ENCODE data around the gene IGFLR1.
A peak's percentile ranks its signal among the peaks of the same experiment; 100 is the strongest.

IGFLR1 gene

DNA sequence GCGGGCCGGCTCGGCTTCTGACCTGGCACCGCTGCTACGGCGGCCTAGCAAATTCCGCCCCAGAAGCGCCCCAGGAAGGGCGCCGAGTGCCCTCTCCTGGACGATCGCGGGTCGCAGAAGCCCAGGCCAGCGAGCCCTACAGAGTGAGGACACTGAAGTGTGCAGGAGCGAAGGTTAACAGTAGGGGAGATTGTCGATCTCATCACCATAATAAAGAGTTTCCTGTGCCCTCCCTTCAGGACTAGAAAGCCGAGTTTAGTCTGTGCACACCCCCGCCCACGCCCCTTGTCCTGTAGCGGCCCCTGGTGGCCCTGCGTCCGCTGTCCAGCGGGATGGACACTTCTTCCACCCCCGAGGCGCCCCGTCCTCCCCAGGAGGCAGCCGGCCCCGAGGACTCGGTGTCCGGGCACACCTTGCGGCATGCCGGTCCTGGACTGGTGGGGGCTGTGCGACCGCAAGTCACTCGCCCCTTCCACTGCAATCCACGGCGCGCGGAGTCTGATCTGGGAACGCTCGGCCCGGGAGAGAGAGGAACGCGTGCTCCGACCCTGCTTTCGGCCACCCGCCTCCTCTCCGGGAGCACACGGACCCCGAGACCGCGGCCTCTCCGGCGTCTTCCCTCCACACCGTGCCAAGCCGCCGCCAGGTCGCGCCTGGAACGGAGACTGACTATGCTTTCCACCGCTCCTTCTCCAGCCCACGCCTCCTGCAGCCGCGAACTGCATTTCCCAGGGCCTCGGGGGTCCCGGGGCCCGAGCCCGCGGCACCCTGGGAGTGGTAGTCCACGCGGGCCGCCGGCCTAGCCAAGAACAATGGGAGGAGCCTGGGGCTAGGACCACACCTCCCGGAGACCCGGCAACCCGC is 25.2 kb downstream of the IGFLR1 start:
- H3K9me3 ChIP-seq (ENCODE audit: control insufficient read depth, low read length), result no peaks in the 10 kb centered on the region
- H3K4me1 ChIP-seq (ENCODE audit: control insufficient read depth, insufficient read depth, low read length), result peaks cover 25% of the 10 kb centered on the region
- H3K9ac ChIP-seq (ENCODE audit: low read length), result peak overlapping the region; percentile 91
- peak; percentile 96 for DNase-seq (ENCODE audit: low read depth)
- H3K27me3 ChIP-seq (replicated peaks; ENCODE audit: control insufficient read depth, insufficient read depth, low read length), result no peaks in the 10 kb centered on the region
- peak overlapping the region; percentile 95 for H3K4me3 ChIP-seq (ENCODE audit: low read length)
- peaks cover 16% of the 10 kb centered on the region for H3K36me3 ChIP-seq (ENCODE audit: control insufficient read depth, insufficient read depth, low read length, severe bottlenecking)

GRCh38 chr19:35715981-35716800 is 26.1 kb downstream of the IGFLR1 start:
- Histone ChIP-seq H3K36me3 (ENCODE audit: control insufficient read depth, insufficient read depth, low read length, severe bottlenecking) (peaks cover 8% of the 10 kb centered on the region), H3K9me3 (ENCODE audit: control insufficient read depth, low read length) (no peaks in the 10 kb centered on the region), H3K9ac (ENCODE audit: low read length) (peak overlapping the region; percentile 91), H3K4me3 (ENCODE audit: low read length) (peak overlapping the region; percentile 95), H3K4me1 (ENCODE audit: control insufficient read depth, insufficient read depth, low read length) (peaks cover 25% of the 10 kb centered on the region), H3K27me3 (replicated peaks; ENCODE audit: control insufficient read depth, insufficient read depth, low read length) (no peaks in the 10 kb centered on the region)
- DNase-seq (ENCODE audit: low read depth), result peak; percentile 74

DNA sequence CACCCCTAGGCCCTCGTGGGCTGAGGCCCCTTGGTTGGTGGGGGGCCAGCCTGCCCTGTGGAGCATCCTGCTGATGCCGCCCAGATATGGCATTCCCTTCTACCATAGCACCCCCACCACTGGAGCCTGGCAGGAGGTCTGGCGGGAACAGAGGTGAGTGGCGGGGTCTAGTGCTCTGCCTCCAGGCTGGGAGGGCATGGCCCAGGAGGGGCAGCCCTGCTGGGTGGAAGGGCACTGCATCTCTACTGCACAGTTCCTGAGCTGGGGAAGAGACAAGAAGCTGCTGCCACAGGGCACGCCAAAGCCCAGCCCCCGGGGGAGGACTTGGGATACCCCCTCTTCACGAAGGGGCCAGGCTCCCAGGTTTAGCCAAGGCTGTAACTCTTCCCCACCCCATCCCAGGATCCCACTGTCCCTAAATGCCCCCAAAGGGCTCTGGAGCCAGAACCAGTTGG is 26.9 kb downstream of the IGFLR1 start:
- H3K27me3 ChIP-seq (replicated peaks; ENCODE audit: control insufficient read depth, insufficient read depth, low read length), result no peaks in the 10 kb centered on the region
- no peak for DNase-seq (ENCODE audit: low read depth)
- H3K36me3 ChIP-seq (ENCODE audit: control insufficient read depth, insufficient read depth, low read length, severe bottlenecking), result peaks cover 4% of the 10 kb centered on the region
- peaks cover 27% of the 10 kb centered on the region for H3K4me1 ChIP-seq (ENCODE audit: control insufficient read depth, insufficient read depth, low read length)
- H3K9me3 ChIP-seq (ENCODE audit: control insufficient read depth, low read length), result no peaks in the 10 kb centered on the region
- H3K4me3 ChIP-seq (ENCODE audit: low read length), result no peak overlapping the region
- no peak overlapping the region for H3K9ac ChIP-seq (ENCODE audit: low read length)

- no peak for DNase-seq (ENCODE audit: low read depth)
- Histone ChIP-seq H3K9ac (ENCODE audit: low read length) (no peak overlapping the region), H3K4me1 (ENCODE audit: control insufficient read depth, insufficient read depth, low read length) (peaks cover 25% of the 10 kb centered on the region), H3K27me3 (replicated peaks; ENCODE audit: control insufficient read depth, insufficient read depth, low read length) (no peaks in the 10 kb centered on the region), H3K4me3 (ENCODE audit: low read length) (no peak overlapping the region), H3K36me3 (ENCODE audit: control insufficient read depth, insufficient read depth, low read length, severe bottlenecking) (no peaks in the 10 kb centered on the region), H3K9me3 (ENCODE audit: control insufficient read depth, low read length) (no peaks in the 10 kb centered on the region)
These were observed 27.5 kb downstream of the IGFLR1 start for GRCh38 chr19:35714601-35715354.

GRCh38 chr19:35713904-35714495 is 28.3 kb downstream of the IGFLR1 start:
- Histone ChIP-seq H3K9me3 (ENCODE audit: control insufficient read depth, low read length) (no peaks in the 10 kb centered on the region), H3K4me3 (ENCODE audit: low read length) (no peak overlapping the region), H3K27me3 (replicated peaks; ENCODE audit: control insufficient read depth, insufficient read depth, low read length) (no peaks in the 10 kb centered on the region), H3K4me1 (ENCODE audit: control insufficient read depth, insufficient read depth, low read length) (peaks cover 17% of the 10 kb centered on the region), H3K9ac (ENCODE audit: low read length) (no peak overlapping the region), H3K36me3 (ENCODE audit: control insufficient read depth, insufficient read depth, low read length, severe bottlenecking) (no peaks in the 10 kb centered on the region)
- DNase-seq (ENCODE audit: low read depth), result no peak

DNA sequence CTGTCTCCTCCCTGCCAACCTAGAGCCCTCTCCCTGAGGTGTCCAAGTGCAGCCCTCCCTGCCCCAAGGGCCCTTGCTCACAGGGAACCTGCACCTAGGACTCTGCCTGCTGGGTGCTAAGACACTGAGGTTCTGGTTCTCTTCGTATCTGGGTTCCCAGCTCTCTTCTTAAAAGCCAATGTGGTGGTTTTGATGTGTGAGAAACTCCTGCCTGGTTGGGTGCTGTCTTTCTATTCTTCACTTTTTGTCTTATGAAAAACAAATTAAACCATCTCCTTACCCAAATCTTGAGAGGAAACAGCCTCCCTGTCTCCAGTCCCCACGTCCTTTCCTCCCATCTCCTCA is 28.8 kb downstream of the IGFLR1 start:
- DNase-seq (ENCODE audit: low read depth), result no peak
- Histone ChIP-seq H3K4me3 (ENCODE audit: low read length) (no peak overlapping the region), H3K27me3 (replicated peaks; ENCODE audit: control insufficient read depth, insufficient read depth, low read length) (no peaks in the 10 kb centered on the region), H3K9ac (ENCODE audit: low read length) (no peak overlapping the region), H3K36me3 (ENCODE audit: control insufficient read depth, insufficient read depth, low read length, severe bottlenecking) (no peaks in the 10 kb centered on the region), H3K4me1 (ENCODE audit: control insufficient read depth, insufficient read depth, low read length) (peaks cover 14% of the 10 kb centered on the region), H3K9me3 (ENCODE audit: control insufficient read depth, low read length) (no peaks in the 10 kb centered on the region)

DNA sequence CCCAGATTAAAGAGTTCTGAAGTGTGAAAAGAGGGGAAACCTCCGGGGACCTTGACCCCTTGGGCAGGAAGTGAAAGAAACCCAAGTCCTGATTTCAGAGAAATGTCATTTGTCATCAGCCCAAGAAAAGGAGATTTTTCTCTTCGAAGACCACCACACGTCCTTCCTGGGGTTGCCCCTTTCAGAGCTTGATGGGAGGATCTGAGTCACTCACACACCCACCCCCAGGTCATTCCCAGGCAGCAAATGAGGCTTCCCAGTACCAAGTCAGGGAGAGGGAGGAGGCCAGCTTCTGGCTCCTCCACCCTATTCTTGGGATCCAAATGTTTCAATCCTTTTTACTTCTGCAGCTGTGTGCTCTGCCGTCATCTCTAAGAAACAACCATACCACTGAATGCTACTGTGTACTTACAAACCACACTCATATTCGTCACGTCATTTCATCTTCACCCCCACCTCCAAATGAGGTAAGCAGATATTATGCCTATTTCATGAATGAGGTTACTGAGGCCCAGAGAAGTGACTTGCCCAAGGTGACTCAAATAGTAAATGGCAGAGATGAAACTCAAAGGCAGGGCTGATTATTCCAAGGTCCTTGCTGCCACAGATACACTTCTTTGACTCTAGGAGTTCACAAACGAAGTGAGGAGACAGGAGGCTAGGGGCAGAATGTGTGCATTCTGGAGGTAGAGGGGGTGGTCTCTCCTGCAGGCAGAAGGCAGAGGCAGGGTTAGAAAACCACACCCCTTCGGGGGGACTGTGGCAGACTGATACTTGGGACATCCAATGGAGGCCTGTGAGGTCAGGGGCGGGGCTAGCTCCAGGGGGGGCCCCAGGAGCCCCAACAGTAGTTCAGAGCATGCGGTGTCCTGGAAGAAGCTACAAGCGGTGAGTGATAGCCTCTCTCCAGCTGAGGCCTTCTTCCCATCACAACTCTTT is 29.4 kb downstream of the IGFLR1 start:
- H3K4me3 ChIP-seq (ENCODE audit: low read length), result no peak overlapping the region
- H3K27me3 ChIP-seq (replicated peaks; ENCODE audit: control insufficient read depth, insufficient read depth, low read length), result no peaks in the 10 kb centered on the region
- H3K4me1 ChIP-seq (ENCODE audit: control insufficient read depth, insufficient read depth, low read length), result peaks cover 14% of the 10 kb centered on the region
- H3K36me3 ChIP-seq (ENCODE audit: control insufficient read depth, insufficient read depth, low read length, severe bottlenecking), result no peaks in the 10 kb centered on the region
- no peaks in the 10 kb centered on the region for H3K9me3 ChIP-seq (ENCODE audit: control insufficient read depth, low read length)
- H3K9ac ChIP-seq (ENCODE audit: low read length), result no peak overlapping the region
- DNase-seq (ENCODE audit: low read depth), result no peak

DNA sequence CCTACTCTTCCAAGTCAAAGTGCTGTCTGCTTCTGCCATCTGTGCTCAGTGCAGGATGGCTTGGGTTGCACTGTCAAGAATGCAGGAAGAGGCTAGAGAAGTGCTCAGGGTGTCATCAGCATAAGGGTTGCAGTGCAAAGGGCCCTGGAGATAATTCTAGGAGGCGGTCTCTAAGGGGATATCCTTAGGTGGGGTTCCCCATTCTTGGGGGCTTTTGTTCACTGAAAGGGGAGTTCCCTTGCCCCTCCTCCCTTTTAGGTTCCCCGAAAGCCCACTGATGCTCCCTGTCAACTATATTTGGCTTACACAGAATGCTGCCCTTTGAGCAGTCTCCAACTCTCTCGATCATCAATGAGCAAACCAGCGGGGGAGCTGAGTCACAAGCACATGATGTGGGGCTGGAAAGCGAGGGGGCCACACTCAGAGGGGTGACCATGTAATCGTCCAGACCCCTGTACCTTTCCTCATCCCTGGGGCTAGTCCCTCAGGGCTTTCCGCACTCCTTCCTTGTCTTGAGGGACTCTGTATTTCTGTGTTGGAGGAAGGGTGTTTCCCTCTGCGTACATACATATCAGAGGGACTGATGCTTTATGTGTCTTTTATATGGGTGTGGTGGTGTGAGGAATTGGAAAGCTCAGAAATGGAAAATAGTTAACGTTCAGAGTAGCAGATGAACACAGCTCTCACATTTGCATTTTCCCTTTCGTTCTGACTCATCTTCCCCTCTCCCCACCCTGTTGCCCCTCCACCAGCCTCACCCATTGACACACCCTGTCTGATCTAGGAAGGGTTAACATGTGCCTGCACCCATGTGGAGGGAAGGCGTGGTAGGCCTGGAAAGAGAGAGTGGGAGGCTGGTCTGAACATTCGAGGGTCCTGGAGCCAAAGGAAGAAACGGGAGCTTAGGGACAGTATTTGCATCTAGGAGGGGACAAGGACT is 31.2 kb downstream of the IGFLR1 start:
- DNase-seq (ENCODE audit: low read depth), result no peak
- Histone ChIP-seq H3K9ac (ENCODE audit: low read length) (no peak overlapping the region), H3K36me3 (ENCODE audit: control insufficient read depth, insufficient read depth, low read length, severe bottlenecking) (no peaks in the 10 kb centered on the region), H3K4me1 (ENCODE audit: control insufficient read depth, insufficient read depth, low read length) (peaks cover 10% of the 10 kb centered on the region), H3K9me3 (ENCODE audit: control insufficient read depth, low read length) (no peaks in the 10 kb centered on the region), H3K27me3 (replicated peaks; ENCODE audit: control insufficient read depth, insufficient read depth, low read length) (no peaks in the 10 kb centered on the region), H3K4me3 (ENCODE audit: low read length) (no peak overlapping the region)

GRCh38 chr19:35708391-35708790 is 33.9 kb downstream of the IGFLR1 start:
- Histone ChIP-seq H3K9me3 (ENCODE audit: control insufficient read depth, low read length) (no peaks in the 10 kb centered on the region), H3K4me3 (ENCODE audit: low read length) (no peak overlapping the region), H3K27me3 (replicated peaks; ENCODE audit: control insufficient read depth, insufficient read depth, low read length) (no peaks in the 10 kb centered on the region), H3K9ac (ENCODE audit: low read length) (no peak overlapping the region), H3K36me3 (ENCODE audit: control insufficient read depth, insufficient read depth, low read length, severe bottlenecking) (no peaks in the 10 kb centered on the region), H3K4me1 (ENCODE audit: control insufficient read depth, insufficient read depth, low read length) (peaks cover 2% of the 10 kb centered on the region)
- no peak for DNase-seq (ENCODE audit: low read depth)

Measured in adipocyte (in vitro differentiated cells).